Endothelial cell of umbilical vein (primary cell): Measurements from ENCODE around the gene DLG5. TPM values are rescaled to one million over a fixed set of nuclear protein-coding genes. Genes with fewer than 3 reads are reported as not detected.

Source experiments
- BruUV-seq: library from RNA; stranded (reverse); fragments of 400-500 nt; replicated peaks from 2 replicates; lab custom pipeline; 2021; lab: Mats Ljungman, UMichigan
- CTCF ChIA-PET: fragments of 300-600, 350-600 bp; sonication (Branson Sonifier 250); formaldehyde crosslinking; loops from one replicate; lab custom pipeline; 2021; ENCODE audit warnings: antibody characterized with exemption, inconsistent platforms; lab: Charles Lee
- POLR2A ChIA-PET: fragments of 300-600, 350-600 bp; sonication (Branson Sonifier 250); formaldehyde crosslinking; loops from one replicate; lab custom pipeline; 2021; ENCODE audit warnings: antibody characterized with exemption, inconsistent platforms; lab: Charles Lee
- DNase-seq: peaks from one replicate; pipeline ENCODE4 v3.0.0-alpha.2; 2011; ENCODE audit warnings: low read depth, low spot score
- FAIRE-seq: peaks from 2 replicates; lab custom pipeline; 2011; peaks lifted over from hg19 to GRCh38; lab: Jason Lieb, UNC
- H2AFZ ChIP-seq: 2 replicates; pipeline ENCODE4 v1.6.0; 2012; ENCODE audit warnings: low read depth, low read length, control low read depth, inconsistent platforms
- H3K27ac ChIP-seq: 2 replicates; pipeline ENCODE4 v1.5.1; 2011; ENCODE audit warnings: low read depth, mild to moderate bottlenecking, control low read depth, low read length, moderate library complexity; ENCODE audit not compliant: insufficient read depth
- H3K27me3 ChIP-seq, 2 experiments: 2 replicates each; pipeline versions ENCODE4 v1.6.0 to v1.6.1; 2011; ENCODE audit warnings: low read length in 2 of 2, mixed read lengths in 1 of 2; ENCODE audit not compliant: control insufficient read depth in 2 of 2, insufficient read depth in 2 of 2
- H3K36me3 ChIP-seq, 2 experiments: 2 replicates in 1 of 2; 3 replicates in 1 of 2; pipeline ENCODE4 v1.5.1; 2011; ENCODE audit warnings: low read length in 2 of 2, mild to moderate bottlenecking in 1 of 2, moderate library complexity in 1 of 2; ENCODE audit not compliant: control insufficient read depth in 2 of 2, insufficient read depth in 2 of 2; ENCODE audit errors: extremely low read depth in 1 of 2
- H3K4me1 ChIP-seq: 3 replicates; pipeline ENCODE4 v1.5.1; 2011; ENCODE audit warnings: mild to moderate bottlenecking, low read length; ENCODE audit not compliant: control insufficient read depth, insufficient read depth; ENCODE audit errors: extremely low read depth
- H3K4me2 ChIP-seq: 2 replicates; pipeline ENCODE4 v1.6.1; 2011; ENCODE audit warnings: low read length, control low read depth, mixed read lengths; ENCODE audit not compliant: insufficient read depth
- H3K4me3 ChIP-seq, 3 experiments: fragments of 200-600 bp in 1 of 3; sonication (generic), shearing (Covaris generic) in 1 of 3; replicated peaks in 1 of 3; 2 replicates each; pipeline ENCODE4 v1.5.1; 2011 to 2016; ENCODE audit warnings: control low read depth in 3 of 3, low read length in 3 of 3, mild to moderate bottlenecking in 2 of 3, inconsistent platforms in 1 of 3, low read depth in 1 of 3, moderate library complexity in 1 of 3; ENCODE audit not compliant: insufficient read depth in 1 of 3
- H3K79me2 ChIP-seq: 2 replicates; pipeline ENCODE4 v1.6.0; 2012; ENCODE audit warnings: low read length, inconsistent platforms; ENCODE audit not compliant: control insufficient read depth, insufficient read depth
- H3K9ac ChIP-seq: replicated peaks from 2 replicates; pipeline ENCODE3; 2011; ENCODE audit warnings: low read length, control low read depth; ENCODE audit not compliant: insufficient read depth; ENCODE audit errors: extremely low read depth
- H3K9me1 ChIP-seq: replicated peaks from 3 replicates; pipeline ENCODE4 v1.6.0; 2011; ENCODE audit warnings: mild to moderate bottlenecking, low read length; ENCODE audit not compliant: control insufficient read depth, insufficient read depth; ENCODE audit errors: extremely low read depth
- H3K9me3 ChIP-seq: replicated peaks from 2 replicates; pipeline ENCODE4 v1.5.1; 2012; ENCODE audit warnings: low read length, inconsistent platforms; ENCODE audit not compliant: control insufficient read depth, insufficient read depth
- H4K20me1 ChIP-seq: replicated peaks from 2 replicates; pipeline ENCODE3; 2011; ENCODE audit warnings: mild to moderate bottlenecking, low read length; ENCODE audit not compliant: control insufficient read depth, insufficient read depth; ENCODE audit errors: extremely low read depth
- EZH2 ChIP-seq: IDR thresholded peaks from 2 replicates; pipeline ENCODE4 v1.6.1; 2012; ENCODE audit warnings: borderline replicate concordance, low read depth, mild to moderate bottlenecking, moderate library complexity, low read length, inconsistent platforms; ENCODE audit not compliant: severe bottlenecking
- FOS ChIP-seq: IDR thresholded peaks from 2 replicates; pipeline ENCODE4 v1.6.1; 2011; ENCODE audit warnings: mild to moderate bottlenecking, low read length, moderate library complexity, borderline replicate concordance; ENCODE audit not compliant: insufficient read depth
- GATA2 ChIP-seq: IDR thresholded peaks from 2 replicates; pipeline ENCODE4 v1.7.0; 2011; ENCODE audit warnings: low read depth, mild to moderate bottlenecking, moderate library complexity, mixed read lengths, low read length; ENCODE audit not compliant: insufficient read length, insufficient read depth
- JUN ChIP-seq: IDR thresholded peaks from 2 replicates; pipeline ENCODE4 v1.6.1; 2011; ENCODE audit warnings: borderline replicate concordance, low read depth; ENCODE audit not compliant: insufficient read length, insufficient read depth
- MYC ChIP-seq: IDR thresholded peaks from one replicate; pipeline ENCODE4 v1.6.1; 2011; ENCODE audit warnings: mild to moderate bottlenecking, low read depth, low read length
- POLR2A ChIP-seq: IDR thresholded peaks from 2 replicates; pipeline ENCODE4 v1.6.1; 2012; ENCODE audit warnings: low read depth, mild to moderate bottlenecking, control low read depth, low read length
- POLR2AphosphoS5 ChIP-seq: IDR thresholded peaks from 2 replicates; pipeline ENCODE4 v1.6.1; 2012; ENCODE audit warnings: low read depth, mild to moderate bottlenecking, control low read depth, low read length, moderate library complexity; ENCODE audit not compliant: insufficient read depth
- dilution Hi-C: fragments of 300-500 bp; cut with MboI; formaldehyde crosslinking; loops from one replicate; pipeline ENCODE4 v1.15.0; 2019; ENCODE audit warnings: low sequenced_read_pairs; ENCODE audit not compliant: extremely low pct_ligation_motif_present
- intact Hi-C: fragments of 100-400 bp; cut with micrococcal nuclease; formaldehyde crosslinking; loops from one replicate; pipeline ENCODE4 v1.10.0; 2022
- polyA plus RNA-seq, 4 experiments: library from polyadenylated mRNA; depleted of rRNA in 3 of 4; stranded (reverse) in 3 of 4; unstranded in 1 of 4; fragments of >200 nt; gene quantifications; 2 replicates each; pipeline versions ENCODE4 v1.2.1 to v1.2.3, GENCODE V29; 2011 to 2012; ENCODE audit warnings: missing spikeins in 1 of 4
- total RNA-seq: library from RNA; stranded (reverse); gene quantifications from 2 replicates; pipeline ENCODE4 v1.2.3, GENCODE V29; 2021
- TF ChIP-seq, protein P1 (sequence below), 2 donors: IDR thresholded peaks; 1 replicate in 1 of 2; 2 replicates in 1 of 2; pipeline ENCODE4 v1.5.1; 2011; ENCODE audit warnings: low read length in 2 of 2, mild to moderate bottlenecking in 2 of 2, moderate library complexity in 2 of 2, control low read depth in 1 of 2, inconsistent platforms in 1 of 2, low read depth in 1 of 2; ENCODE audit not compliant: insufficient read depth in 1 of 2; ENCODE audit errors: extremely low read depth in 1 of 2
- TF ChIP-seq, protein P2 (sequence below): IDR thresholded peaks from 2 replicates; pipeline ENCODE4 v1.6.1; 2011; ENCODE audit not compliant: insufficient read depth, insufficient read length

Gene DLG5
- total and polyA plus RNA-seq, 2 donors (not counting 3 experiments of a cell fraction or from before 2014, with no cell fraction given): 12.3 to 24.9 TPM

DNA sequence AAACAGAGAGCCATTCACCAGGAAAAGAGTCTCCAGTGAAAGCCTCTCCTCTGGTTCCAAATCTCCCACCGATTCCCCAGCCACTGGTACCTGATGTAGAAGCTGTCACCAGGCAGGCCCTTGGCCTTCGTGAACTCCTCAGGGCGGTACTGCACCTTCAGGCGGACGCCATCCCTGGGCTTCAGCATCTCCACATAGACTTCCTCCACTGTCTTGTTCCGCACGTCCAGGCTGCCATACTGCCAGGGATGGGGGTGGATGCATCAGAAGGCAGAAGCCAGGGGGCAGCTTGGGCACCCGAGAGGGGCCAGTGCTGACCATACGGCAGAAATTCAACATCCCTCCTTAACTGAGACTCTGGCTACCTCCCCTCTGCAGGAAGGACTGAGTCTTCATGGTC, 118.8 kb downstream of the DLG5 start:
- H3K9me3 ChIP-seq: no peaks in the 10 kb centered on the region
- H4K20me1 ChIP-seq: no peaks in the 10 kb centered on the region
- FAIRE-seq (no peak), DNase-seq (no peak)
- POLR2A ChIA-PET: no interaction called here
- dilution Hi-C loops: no loop called here
- no peak overlapping the region for H2AFZ ChIP-seq
- H3K9ac ChIP-seq: no peak overlapping the region
- no peak overlapping the region for H3K27ac ChIP-seq
- intact Hi-C loops: no loop called here
- H3K27me3 ChIP-seq: no peaks in the 10 kb centered on the region
- CTCF ChIA-PET: no interaction called here
- H3K4me1 ChIP-seq: no peaks in the 10 kb centered on the region
- no peak for TF ChIP-seq JUN
- TF ChIP-seq GATA2: no peak
- no peak for TF ChIP-seq FOS
- TF ChIP-seq, protein P1, sequence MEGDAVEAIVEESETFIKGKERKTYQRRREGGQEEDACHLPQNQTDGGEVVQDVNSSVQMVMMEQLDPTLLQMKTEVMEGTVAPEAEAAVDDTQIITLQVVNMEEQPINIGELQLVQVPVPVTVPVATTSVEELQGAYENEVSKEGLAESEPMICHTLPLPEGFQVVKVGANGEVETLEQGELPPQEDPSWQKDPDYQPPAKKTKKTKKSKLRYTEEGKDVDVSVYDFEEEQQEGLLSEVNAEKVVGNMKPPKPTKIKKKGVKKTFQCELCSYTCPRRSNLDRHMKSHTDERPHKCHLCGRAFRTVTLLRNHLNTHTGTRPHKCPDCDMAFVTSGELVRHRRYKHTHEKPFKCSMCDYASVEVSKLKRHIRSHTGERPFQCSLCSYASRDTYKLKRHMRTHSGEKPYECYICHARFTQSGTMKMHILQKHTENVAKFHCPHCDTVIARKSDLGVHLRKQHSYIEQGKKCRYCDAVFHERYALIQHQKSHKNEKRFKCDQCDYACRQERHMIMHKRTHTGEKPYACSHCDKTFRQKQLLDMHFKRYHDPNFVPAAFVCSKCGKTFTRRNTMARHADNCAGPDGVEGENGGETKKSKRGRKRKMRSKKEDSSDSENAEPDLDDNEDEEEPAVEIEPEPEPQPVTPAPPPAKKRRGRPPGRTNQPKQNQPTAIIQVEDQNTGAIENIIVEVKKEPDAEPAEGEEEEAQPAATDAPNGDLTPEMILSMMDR (IDR thresholded peaks at IDR 0.05; ENCODE audit: extremely low read depth in 1 of 2, insufficient read depth in 1 of 2, low read depth in 1 of 2, low read length in 2 of 2): no peak
- TF ChIP-seq MYC: no peak
- no peak for TF ChIP-seq POLR2AphosphoS5
- TF ChIP-seq EZH2: no peak
- TF ChIP-seq POLR2A: no peak
- TF ChIP-seq, protein P2, sequence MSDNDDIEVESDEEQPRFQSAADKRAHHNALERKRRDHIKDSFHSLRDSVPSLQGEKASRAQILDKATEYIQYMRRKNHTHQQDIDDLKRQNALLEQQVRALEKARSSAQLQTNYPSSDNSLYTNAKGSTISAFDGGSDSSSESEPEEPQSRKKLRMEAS: no peak
- no peak overlapping the region for H3K4me3 ChIP-seq
- H3K9me1 ChIP-seq: no peaks in the 10 kb centered on the region
- H3K36me3 ChIP-seq: peaks cover 6 to 41% of the 10 kb centered on the region in 2 experiments
- H3K4me2 ChIP-seq: no peak overlapping the region
- H3K79me2 ChIP-seq: no peaks in the 10 kb centered on the region
- BruUV-seq: no TSS peak
